A549 (cell line): Measurements from ENCODE around the gene FAF1. TPM values are rescaled to one million over a fixed set of nuclear protein-coding genes. Genes with fewer than 3 reads are reported as not detected.

Experiments
- ATAC-seq, 2 experiments: fragments of 200-7000 bp in 1 of 2; fragments of >200 bp in 1 of 2; cut with Nextera tagmentation in 1 of 2; cut with Tn5 transposase in 1 of 2; 3 replicates each; pipeline versions ENCODE4 v1.8.0 to v1.9.1; 2018 to 2020; ENCODE audit warnings: mild to moderate bottlenecking in 1 of 2, moderate library complexity in 1 of 2
- CTCF ChIA-PET: fragments of 300-600 bp; sonication (Branson Sonifier 250); formaldehyde crosslinking; extraction: SDS; loops from one replicate; lab custom pipeline; 2021; ENCODE audit warnings: antibody characterized with exemption, inconsistent platforms; lab: Yijun Ruan, JAX
- POLR2A ChIA-PET: fragments of 350-600 bp; formaldehyde crosslinking; extraction: SDS; loops from one replicate; lab custom pipeline; 2021; ENCODE audit warnings: antibody characterized with exemption, inconsistent platforms; lab: Yijun Ruan, JAX
- DNase-seq, 2 experiments: peaks; one replicate each; pipeline versions ENCODE4 v3.0.0 to v3.0.0-alpha.2; 2011 to 2016; ENCODE audit warnings: low read depth in 1 of 2, low spot score in 1 of 2
- FAIRE-seq: peaks from 2 replicates; lab custom pipeline; 2011; peaks lifted over from hg19 to GRCh38; lab: Jason Lieb, UNC
- H3K27ac ChIP-seq, 2 experiments: fragments of >200 bp; sonication (Bioruptor Twin); formaldehyde crosslinking; 3 replicates each; pipeline ENCODE4 v1.5.1; 2016 to 2017
- H3K4me1 ChIP-seq: fragments of >200 bp; sonication (Bioruptor Twin); formaldehyde crosslinking; 3 replicates; pipeline ENCODE4 v1.6.1; 2016
- H3K4me2 ChIP-seq: fragments of >200 bp; sonication (Bioruptor Twin); formaldehyde crosslinking; 3 replicates; pipeline ENCODE4 v1.6.1; 2016
- H3K4me3 ChIP-seq: fragments of >200 bp; sonication (Bioruptor Twin); formaldehyde crosslinking; 3 replicates; pipeline ENCODE4 v1.5.1; 2016
- H3K9me3 ChIP-seq: fragments of >200 bp; sonication (Bioruptor Twin); formaldehyde crosslinking; 3 replicates; pipeline ENCODE4 v1.6.1; 2016
- ATOH8 ChIP-seq: fragments of 250-450 bp; sonication (Bioruptor Pico); IDR thresholded peaks from 2 replicates; pipeline ENCODE4 v1.5.0; 2020; ENCODE audit warnings: low read depth, mild to moderate bottlenecking, moderate library complexity
- BHLHE40 ChIP-seq: IDR thresholded peaks from 2 replicates; pipeline ENCODE4 v1.6.1; 2012; ENCODE audit warnings: low read depth, low read length, inconsistent platforms
- CHD4 ChIP-seq: fragments of 200-600 bp; sonication (generic); IDR thresholded peaks from 2 replicates; pipeline ENCODE4 v1.6.1; 2016; ENCODE audit warnings: antibody characterized with exemption, mild to moderate bottlenecking, borderline replicate concordance
- E2F6 ChIP-seq: IDR thresholded peaks from 2 replicates; pipeline ENCODE4 v1.6.1; 2012; ENCODE audit warnings: low read depth, borderline replicate concordance
- EP300 ChIP-seq, 2 experiments: fragments of >200 bp; sonication (Bioruptor Twin); formaldehyde crosslinking; IDR thresholded peaks; 2 replicates in 1 of 2; 3 replicates in 1 of 2; pipeline ENCODE4 v1.6.1; 2016 to 2017
- FOXS1 ChIP-seq: fragments of 250-450 bp; sonication (Bioruptor Pico); IDR thresholded peaks from 2 replicates; pipeline ENCODE4 v1.5.0; 2020; ENCODE audit warnings: mild to moderate bottlenecking, moderate library complexity
- GATA3 ChIP-seq: IDR thresholded peaks from 2 replicates; pipeline ENCODE4 v1.6.1; 2012; ENCODE audit warnings: borderline replicate concordance
- HDAC2 ChIP-seq: fragments of 200-600 bp; sonication (generic); IDR thresholded peaks from 2 replicates; pipeline ENCODE4 v1.6.1; 2016
- HES2 ChIP-seq: fragments of >200 bp; sonication (Bioruptor Twin); formaldehyde crosslinking; IDR thresholded peaks from 2 replicates; pipeline ENCODE4 v1.6.1; 2016
- HOXB5 ChIP-seq: fragments of 250-450 bp; sonication (Bioruptor Pico); IDR thresholded peaks from 2 replicates; pipeline ENCODE4 v1.5.0; 2020; ENCODE audit warnings: mild to moderate bottlenecking, moderate library complexity
- KDM5A ChIP-seq: fragments of 200-600 bp; sonication (generic); IDR thresholded peaks from 2 replicates; pipeline ENCODE4 v1.6.1; 2016; ENCODE audit warnings: antibody characterized with exemption, mild to moderate bottlenecking
- MAX ChIP-seq: IDR thresholded peaks from 2 replicates; pipeline ENCODE4 v1.6.1; 2012
- NFE2L2 ChIP-seq: fragments of 150-350 bp; conservative IDR thresholded peaks from 2 replicates; pipeline ENCODE4 v1.6.1; 2014; ENCODE audit warnings: low read length
- NPAS2 ChIP-seq: fragments of 250-450 bp; sonication (Bioruptor Pico); IDR thresholded peaks from 2 replicates; pipeline ENCODE4 v1.8.0; 2022; ENCODE audit warnings: mild to moderate bottlenecking, moderate library complexity, borderline replicate concordance
- NR3C1 ChIP-seq: fragments of >200 bp; sonication (Bioruptor Twin); formaldehyde crosslinking; IDR thresholded peaks from 3 replicates; pipeline ENCODE4 v1.6.1; 2017
- PBX3 ChIP-seq: IDR thresholded peaks from 2 replicates; pipeline ENCODE4 v1.6.1; 2012
- PHF8 ChIP-seq: fragments of 200-600 bp; sonication (generic); IDR thresholded peaks from 2 replicates; pipeline ENCODE4 v1.6.1; 2016; ENCODE audit warnings: low read depth, mild to moderate bottlenecking, antibody characterized with exemption, moderate library complexity, borderline replicate concordance
- POLR2A ChIP-seq: IDR thresholded peaks from 2 replicates; pipeline ENCODE4 v1.6.1; 2012; ENCODE audit warnings: mild to moderate bottlenecking, low read length
- RFX5 ChIP-seq: fragments of 450-650 bp; IDR thresholded peaks from 2 replicates; pipeline ENCODE4 v1.7.1; 2014; ENCODE audit warnings: antibody characterized with exemption, mild to moderate bottlenecking, moderate library complexity
- SMC3 ChIP-seq: fragments of >200 bp; sonication (Bioruptor Twin); formaldehyde crosslinking; IDR thresholded peaks from 3 replicates; pipeline ENCODE4 v1.6.1; 2018; ENCODE audit warnings: inconsistent platforms
- TFCP2L1 ChIP-seq: fragments of 250-450 bp; sonication (Bioruptor Pico); IDR thresholded peaks from 2 replicates; pipeline ENCODE4 v1.5.0; 2021; ENCODE audit warnings: mild to moderate bottlenecking
- USF2 ChIP-seq: fragments of 450-650 bp; IDR thresholded peaks from 2 replicates; pipeline ENCODE4 v1.6.1; 2014; ENCODE audit warnings: antibody characterized with exemption
- ZC3H11A ChIP-seq: fragments of 450-650 bp; IDR thresholded peaks from 2 replicates; pipeline ENCODE4 v1.6.1; 2014; ENCODE audit warnings: antibody characterized with exemption, mild to moderate bottlenecking
- WGBS: methylation state at CpG from one replicate; pipeline ENCODE4 v1.1.6; 2017; ENCODE audit errors: missing lambda C conversion rate; 5-methylcytosine and 5-hydroxymethylcytosine counted together
- polyA plus RNA-seq, 4 experiments: library from polyadenylated mRNA; depleted of rRNA in 3 of 4; stranded (reverse); fragments of >200 nt; fragmentation: RNase III in 1 of 4; extraction: RNeasy Plus Mini Kit Qiagen cat#74134 plus additional on column Dnase treatment in 1 of 4; gene quantifications; 2 replicates in 3 of 4; 3 replicates in 1 of 4; pipeline ENCODE4 v1.2.3, GENCODE V29; 2011 to 2017

The FAF1 gene
- polyA plus RNA-seq, 2 of the 4 experiments (the other 2 are of a cell fraction): 31.7 to 46.2 TPM

GRCh38 chr1:50526431-50526830 lies 433.6 kb downstream of the FAF1 start:
- DNase-seq (no peak), ATAC-seq (no peak), FAIRE-seq (no peak)
- POLR2A ChIA-PET: no interaction called here
- 100% methylated on average over 1 of the region's 1 CpG for WGBS
- Histone ChIP-seq H3K4me3 (no peak overlapping the region), H3K9me3 (no peaks in the 10 kb centered on the region), H3K27ac (no peak overlapping the region), H3K4me1 (no peaks in the 10 kb centered on the region), H3K4me2 (no peak overlapping the region)
- CTCF ChIA-PET: no interaction called here
- TF ChIP-seq RFX5 (no peak), NR3C1 (no peak), SMC3 (no peak), FOXS1 (CRISPR knock-in tag) (no peak), BHLHE40 (no peak), PHF8 (no peak)

GRCh38 chr1:50523548-50523947 lies 436.5 kb downstream of the FAF1 start:
- H3K9me3 ChIP-seq: no peaks in the 10 kb centered on the region
- CTCF ChIA-PET: no interaction called here
- WGBS: 97% methylated on average over 3 of the region's 3 CpGs

More at GRCh38 chr1:50523548-50523947, 436.5 kb downstream of the FAF1 start:
- FAIRE-seq (no peak), DNase-seq (no peak)
- Histone ChIP-seq H3K4me2 (no peak overlapping the region), H3K4me1 (no peaks in the 10 kb centered on the region), H3K4me3 (no peak overlapping the region)
- TF ChIP-seq POLR2A: no peak
- no peak for TF ChIP-seq KDM5A
- no peak for TF ChIP-seq USF2
- TF ChIP-seq HES2: no peak
- TF ChIP-seq SMC3: no peak
- TF ChIP-seq MAX: no peak
- no peak for TF ChIP-seq ZC3H11A
- no peak for TF ChIP-seq EP300 (IDR thresholded peaks at IDR 0.05)
- TF ChIP-seq GATA3: no peak
- no peak for TF ChIP-seq NPAS2 (CRISPR knock-in tag)
- no peak for TF ChIP-seq NFE2L2
- TF ChIP-seq HOXB5 (CRISPR knock-in tag): no peak
- TF ChIP-seq ATOH8: no peak
- TF ChIP-seq PBX3: no peak
- no peak for TF ChIP-seq TFCP2L1 (CRISPR knock-in tag)
- TF ChIP-seq E2F6: no peak
- TF ChIP-seq CHD4: no peak
- no peak for TF ChIP-seq HDAC2
- TF ChIP-seq, all 56 proteins: peak for 0
- no peak overlapping the region for H3K27ac ChIP-seq
- POLR2A ChIA-PET: no interaction called here
- ATAC-seq: no peak
